HCT116 (cell line): ENCODE data around the gene SLITRK1.

Source experiments
- ATF3 ChIP-seq: IDR thresholded peaks from 2 replicates; pipeline ENCODE4 v1.6.1; 2012
- CTCF ChIP-seq, 3 experiments: fragments of 200-600 bp in 1 of 3; sonication (generic) in 1 of 3; IDR thresholded peaks in 2 of 3; conservative IDR thresholded peaks in 1 of 3; 2 replicates each; pipeline ENCODE4 v1.5.1; 2012 to 2017; ENCODE audit warnings: low read depth in 2 of 3, low read length in 2 of 3, antibody characterized with exemption in 1 of 3, borderline replicate concordance in 1 of 3, control low read depth in 1 of 3, mild to moderate bottlenecking in 1 of 3, mixed read lengths in 1 of 3, mixed run types in 1 of 3, moderate library complexity in 1 of 3; ENCODE audit not compliant: insufficient read depth in 1 of 3
- EZH2 ChIP-seq: fragments of 200-600 bp; sonication (generic); IDR thresholded peaks from 2 replicates; pipeline ENCODE4 v1.6.1; 2017; ENCODE audit warnings: antibody characterized with exemption, mixed run types
- JUND ChIP-seq: IDR thresholded peaks from 2 replicates; pipeline ENCODE4 v1.6.1; 2012
- MAX ChIP-seq: IDR thresholded peaks from 2 replicates; pipeline ENCODE4 v1.6.1; 2012
- POLR2A ChIP-seq: IDR thresholded peaks from 2 replicates; pipeline ENCODE4 v1.7.0; 2011; ENCODE audit warnings: borderline replicate concordance; ENCODE audit not compliant: insufficient read depth, insufficient read length; ENCODE audit errors: extremely low read depth
- POLR2AphosphoS5 ChIP-seq: IDR thresholded peaks from 2 replicates; pipeline ENCODE4 v1.6.1; 2011; ENCODE audit warnings: mild to moderate bottlenecking, low read depth, low read length, moderate library complexity
- RAD21 ChIP-seq: IDR thresholded peaks from 2 replicates; pipeline ENCODE4 v1.6.1; 2012; ENCODE audit warnings: low read depth, mild to moderate bottlenecking
- ZFX ChIP-seq: fragments of 450-650 bp; IDR thresholded peaks from 2 replicates; pipeline ENCODE4 v1.6.1; 2017

DNA sequence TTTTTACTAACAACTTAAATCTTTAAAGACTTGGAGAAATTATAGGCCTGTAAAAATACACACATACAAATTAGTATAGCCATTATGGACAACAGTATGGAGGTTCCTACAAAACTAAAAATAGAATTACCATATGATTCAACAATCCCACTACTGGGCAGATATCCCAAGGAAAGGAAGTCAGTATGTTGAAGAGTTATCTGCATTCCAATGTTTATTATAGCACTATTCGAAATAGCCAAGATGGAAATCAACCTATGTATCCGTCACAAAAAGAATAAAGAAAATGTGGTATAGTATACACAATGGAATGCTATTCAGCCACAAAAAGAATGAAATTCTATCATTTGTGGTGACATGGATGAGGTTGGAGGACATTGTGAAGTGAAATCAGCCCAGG is 37.2 kb downstream of the SLITRK1 start:
- TF ChIP-seq ZFX (no peak), POLR2AphosphoS5 (no peak), CTCF (IDR thresholded peaks at IDR 0.05 in 2 of 3, conservative IDR thresholded peaks at IDR 0.05 in 1 of 3; ENCODE audit: borderline replicate concordance in 1 of 3, insufficient read depth in 1 of 3, low read depth in 2 of 3, low read length in 2 of 3) (no peak), POLR2A (no peak), JUND (no peak), ATF3 (no peak), RAD21 (no peak), EZH2 (no peak), MAX (no peak)
